Suprapubic skin (tissue), 4 donors: ENCODE results near the gene RFX3. TPM values are rescaled to one million over a fixed set of nuclear protein-coding genes. Genes with fewer than 3 reads are reported as not detected.

Experiments
- DNase-seq, 2 donors: peaks; one replicate each; pipeline ENCODE4 v3.0.0-alpha.2; 2019; ENCODE audit warnings: low spot score in 2 of 2
- H3K27ac ChIP-seq: fragments of 200-600 bp; sonication (generic); one replicate; pipeline ENCODE4 v1.5.1; 2019
- H3K27me3 ChIP-seq: fragments of 200-600 bp; sonication (generic); one replicate; pipeline ENCODE4 v1.5.1; 2019
- H3K36me3 ChIP-seq: fragments of 200-600 bp; sonication (generic); one replicate; pipeline ENCODE4 v1.5.1; 2019
- H3K4me1 ChIP-seq: fragments of 200-600 bp; sonication (generic); one replicate; pipeline ENCODE4 v1.5.1; 2019
- H3K4me3 ChIP-seq: fragments of 200-600 bp; sonication (generic); one replicate; pipeline ENCODE4 v1.5.1; 2019; ENCODE audit warnings: mild to moderate bottlenecking
- H3K9me3 ChIP-seq: fragments of 200-600 bp; sonication (generic); one replicate; pipeline ENCODE4 v1.5.1; 2019
- CTCF ChIP-seq, 2 donors: fragments of 200-600 bp in 1 of 2; fragments of 450-650 bp in 1 of 2; sonication (generic) in 1 of 2; IDR thresholded peaks; one replicate each; pipeline ENCODE4 v1.5.1; 2016 to 2019; ENCODE audit warnings: antibody characterized with exemption in 2 of 2, mild to moderate bottlenecking in 1 of 2, moderate library complexity in 1 of 2
- EP300 ChIP-seq: sonication (generic); formaldehyde crosslinking; IDR thresholded peaks from one replicate; pipeline ENCODE4 v1.6.1; 2017; ENCODE audit warnings: antibody characterized with exemption
- POLR2A ChIP-seq, 2 donors: fragments of 450-650 bp; IDR thresholded peaks; one replicate each; pipeline ENCODE4 v1.6.1; 2017; ENCODE audit warnings: antibody characterized with exemption in 2 of 2, mild to moderate bottlenecking in 2 of 2, moderate library complexity in 2 of 2
- POLR2AphosphoS5 ChIP-seq, 3 donors: sonication (generic); formaldehyde crosslinking; IDR thresholded peaks; one replicate each; pipeline ENCODE4 v1.6.1; 2017; ENCODE audit warnings: antibody characterized with exemption in 3 of 3
- WGBS: methylation state at CpG from one replicate; pipeline ENCODE4 v1.1.5; 2018; 5-methylcytosine and 5-hydroxymethylcytosine counted together
- total RNA-seq, 4 donors: library from RNA; depleted of rRNA; stranded (reverse); fragments of >200 nt; gene quantifications; one replicate each; pipeline ENCODE4 v1.1.0, GENCODE V29; 2016

RFX3 gene
- total RNA-seq, 4 donors from 2014 or later = 7.7 to 23.5 (median 9.4) TPM

- no peaks in the 10 kb centered on the region for H3K4me1 ChIP-seq
- H3K36me3 ChIP-seq = peaks cover 25% of the 10 kb centered on the region
- no peaks in the 10 kb centered on the region for H3K27me3 ChIP-seq
- no peak for TF ChIP-seq POLR2A (IDR thresholded peaks at IDR 0.05)
- TF ChIP-seq CTCF (IDR thresholded peaks at IDR 0.05) = no peak
- no peak for TF ChIP-seq POLR2AphosphoS5 (IDR thresholded peaks at IDR 0.05)
- TF ChIP-seq EP300 = no peak
- 86% methylated on average over 3 of the region's 3 CpGs for WGBS
- H3K9me3 ChIP-seq = no peaks in the 10 kb centered on the region
- no peak for DNase-seq
- no peak overlapping the region for H3K27ac ChIP-seq
- H3K4me3 ChIP-seq = no peak overlapping the region
Observed at GRCh38 chr9:3256571-3257330, 269.1 kb downstream of the RFX3 start.

GRCh38 chr9:3251309-3251708, 274.5 kb downstream of the RFX3 start:
- WGBS = 47% methylated on average over 2 of the region's 2 CpGs
- no peak overlapping the region for H3K27ac ChIP-seq
- H3K27me3 ChIP-seq = no peaks in the 10 kb centered on the region
- H3K36me3 ChIP-seq = peaks cover 16% of the 10 kb centered on the region
- H3K9me3 ChIP-seq = no peaks in the 10 kb centered on the region
- H3K4me3 ChIP-seq = no peak overlapping the region
- H3K4me1 ChIP-seq = no peaks in the 10 kb centered on the region
- TF ChIP-seq POLR2AphosphoS5 (IDR thresholded peaks at IDR 0.05) = no peak
- no peak for TF ChIP-seq POLR2A (IDR thresholded peaks at IDR 0.05)
- no peak for TF ChIP-seq EP300
- no peak for DNase-seq

- Histone ChIP-seq H3K9me3 (no peaks in the 10 kb centered on the region), H3K36me3 (peaks cover 12% of the 10 kb centered on the region), H3K4me1 (no peaks in the 10 kb centered on the region), H3K27ac (no peak overlapping the region), H3K4me3 (no peak overlapping the region), H3K27me3 (no peaks in the 10 kb centered on the region)
- WGBS = 86% methylated on average over 4 of the region's 4 CpGs
- no peak for TF ChIP-seq POLR2A (IDR thresholded peaks at IDR 0.05)
- no peak for TF ChIP-seq EP300
- no peak for TF ChIP-seq CTCF (IDR thresholded peaks at IDR 0.05)
- no peak for TF ChIP-seq POLR2AphosphoS5 (IDR thresholded peaks at IDR 0.05)
- DNase-seq = no peak
Observed at GRCh38 chr9:3250741-3251140, 275.1 kb downstream of the RFX3 start.

- TF ChIP-seq EP300 (no peak), POLR2AphosphoS5 (IDR thresholded peaks at IDR 0.05) (no peak), CTCF (IDR thresholded peaks at IDR 0.05) (no peak)
- Histone ChIP-seq H3K27me3 (no peaks in the 10 kb centered on the region), H3K9me3 (no peaks in the 10 kb centered on the region), H3K36me3 (no peaks in the 10 kb centered on the region), H3K27ac (no peak overlapping the region), H3K4me1 (no peaks in the 10 kb centered on the region), H3K4me3 (no peak overlapping the region)
- DNase-seq = no peak
- WGBS = 92% methylated on average over 3 of the region's 3 CpGs
Observed at GRCh38 chr9:3247211-3247610, 278.6 kb downstream of the RFX3 start.

GRCh38 chr9:3246241-3246640, 279.6 kb downstream of the RFX3 start:
- 94% methylated on average over 3 of the region's 3 CpGs for WGBS
- TF ChIP-seq CTCF (IDR thresholded peaks at IDR 0.05) = no peak
- TF ChIP-seq POLR2AphosphoS5 (IDR thresholded peaks at IDR 0.05) = no peak

More at GRCh38 chr9:3246241-3246640, 279.6 kb downstream of the RFX3 start:
- no peak for DNase-seq
- no peaks in the 10 kb centered on the region for H3K9me3 ChIP-seq
- H3K27me3 ChIP-seq = no peaks in the 10 kb centered on the region
- no peaks in the 10 kb centered on the region for H3K4me1 ChIP-seq
- no peak overlapping the region for H3K27ac ChIP-seq
- no peak overlapping the region for H3K4me3 ChIP-seq
- H3K36me3 ChIP-seq = no peaks in the 10 kb centered on the region
